GM12874 (cell line): ENCODE data around the gene ZNF691.

ENCODE experiments used
- CTCF ChIP-seq: IDR thresholded peaks from 2 replicates; pipeline ENCODE4 v1.5.1; 2011; ENCODE audit warnings: low read depth, mild to moderate bottlenecking, control low read depth, low read length, moderate library complexity; ENCODE audit not compliant: insufficient read depth

Gene ZNF691

DNA sequence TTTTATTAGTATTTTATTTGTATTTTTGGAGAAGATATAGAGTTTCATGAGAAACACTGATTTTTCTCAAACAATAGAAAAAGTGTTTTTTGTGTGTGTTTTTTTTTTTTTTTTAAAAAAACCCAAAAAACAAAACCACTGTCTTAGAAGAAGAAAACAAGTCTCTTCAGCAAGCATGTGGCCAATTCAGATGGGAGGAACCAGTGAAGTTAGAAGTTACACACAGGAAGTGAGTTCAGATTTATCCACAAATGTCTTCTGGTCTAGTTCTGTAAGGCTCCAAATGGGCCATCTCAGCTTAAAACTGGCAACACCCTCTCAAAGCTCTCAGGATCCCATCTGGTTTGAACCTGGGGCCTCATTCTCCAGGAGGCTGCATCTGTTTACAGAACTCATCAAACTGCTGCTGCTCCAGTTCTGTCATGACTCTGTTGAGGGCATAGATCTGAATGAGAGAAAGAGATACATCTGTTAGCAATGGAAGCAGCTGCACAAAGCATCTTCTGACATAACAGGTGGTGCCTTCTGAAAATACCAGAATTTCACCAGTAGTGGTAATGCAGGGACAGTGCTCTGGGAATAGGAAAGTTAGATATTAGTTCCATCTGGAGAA, 39.3 kb upstream of the ZNF691 start:
- TF ChIP-seq CTCF: no peak

GRCh38 chr1:42815941-42816584, 30.4 kb upstream of the ZNF691 start:
- TF ChIP-seq CTCF: no peak

DNA sequence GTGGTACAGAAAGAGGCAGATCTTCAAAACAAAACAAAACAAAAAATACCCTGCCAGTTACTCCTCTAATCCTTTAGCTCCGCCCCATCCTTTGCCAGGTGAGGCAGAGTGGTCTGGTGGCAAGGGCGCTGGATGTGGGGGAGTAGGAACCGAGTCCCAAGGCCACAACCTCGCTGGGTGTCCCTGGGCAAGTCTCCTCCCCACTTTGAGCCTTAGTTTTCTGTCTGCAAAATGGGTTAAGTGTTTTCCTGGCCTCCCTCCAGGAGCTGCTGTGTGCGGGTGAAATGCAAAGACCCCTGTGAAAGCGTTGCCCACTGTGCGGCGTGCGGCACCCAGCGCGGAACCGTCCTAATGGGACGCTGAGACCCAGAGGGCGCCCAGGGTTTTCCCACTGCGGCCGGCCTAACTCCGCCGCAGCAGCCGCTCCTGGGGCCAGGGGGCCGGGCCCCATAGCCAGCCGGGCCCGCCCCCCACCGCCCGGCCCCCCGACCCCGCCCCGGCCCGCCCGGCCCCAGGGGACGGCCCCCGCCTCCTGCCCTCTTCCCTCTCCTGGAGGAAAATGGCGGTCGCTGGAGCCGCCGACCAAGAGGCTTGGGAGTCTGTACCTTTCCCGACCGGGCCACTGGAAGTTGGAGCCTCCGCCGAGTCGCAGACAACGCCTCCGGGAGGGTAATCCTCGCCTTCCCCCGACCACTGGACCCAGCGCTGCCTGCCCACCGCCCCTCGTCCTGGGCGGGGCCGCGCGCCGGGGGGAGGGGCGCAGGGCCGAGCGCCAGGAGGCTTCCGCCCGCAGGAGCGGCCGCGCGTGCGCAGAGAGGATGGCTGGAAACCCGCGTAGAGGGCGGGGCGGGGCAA, 29.6 kb upstream of the ZNF691 start, which contains the start of the genes ERMAP and SVBP:
TSS of gene ERMAP (plus strand) at position 538 of the 855 bp plus-strand sequence. CDS start 13,327 bp downstream, outside the sequence.
TSS of gene SVBP (minus strand) at position 813 of the 855 bp plus-strand sequence. CDS start 853 bp downstream, outside the sequence.
- no peak for TF ChIP-seq CTCF

DNA sequence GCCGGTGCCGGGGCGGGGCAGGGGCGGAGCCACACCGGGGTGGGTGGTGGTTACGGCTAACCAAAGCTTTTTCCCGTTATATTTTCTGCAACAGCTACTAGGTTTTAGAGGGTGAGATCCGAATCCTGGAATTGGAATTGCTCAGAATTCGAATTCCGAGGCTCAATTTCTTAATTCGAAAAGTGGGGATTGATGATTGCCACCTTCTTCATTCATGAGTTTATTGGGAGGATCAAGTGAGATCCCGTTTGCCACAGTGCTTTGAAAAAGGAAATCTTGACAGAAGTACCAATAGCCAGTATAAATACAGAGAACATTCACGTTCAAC, 29.0 kb upstream of the ZNF691 start:
- no peak for TF ChIP-seq CTCF

- no peak for TF ChIP-seq CTCF
These were observed 28.4 kb upstream of the ZNF691 start for GRCh38 chr1:42817976-42818375.

GRCh38 chr1:42820813-42821212, 25.6 kb upstream of the ZNF691 start:
- no peak for TF ChIP-seq CTCF

- TF ChIP-seq CTCF: no peak
These were observed 24.7 kb upstream of the ZNF691 start for GRCh38 chr1:42821690-42822089.
